Measurements from ENCODE around the gene FBN1. TPM values are rescaled to one million over a fixed set of nuclear protein-coding genes. Genes with fewer than 3 reads are reported as not detected.

Gene FBN1
- polyA plus RNA-seq, 1 experiment, result 565 TPM

- DNase-seq (ENCODE audit: low read depth), result no peak
- Histone ChIP-seq H3K4me3 (ENCODE audit: low read depth, low read length) (no peak overlapping the region), H3K36me3 (ENCODE audit: control insufficient read depth, insufficient read depth, low read length) (peaks cover 7% of the 10 kb centered on the region), H3K27me3 (ENCODE audit: control insufficient read depth, insufficient read depth, low read length) (no peaks in the 10 kb centered on the region)
- TF ChIP-seq CTCF (IDR thresholded peaks at IDR 0.05; ENCODE audit: insufficient read depth, low read depth, low read length), result no peak
- ChIA-PET POLR2A (no interaction called here), CTCF (no interaction called here)
Measured at GRCh38 chr15:48407646-48408045, 237.9 kb downstream of the FBN1 start.

- no peak for TF ChIP-seq CTCF (IDR thresholded peaks at IDR 0.05; ENCODE audit: insufficient read depth, low read depth, low read length)
- ChIA-PET CTCF (interaction anchor here (0.6 to 1.4 kb wide), 4 partner anchors 8 to 48 kb away, joined by 3 to 6 read pairs (median 4); no protein-coding TSS in a partner anchor), POLR2A (no interaction called here)
- Histone ChIP-seq H3K36me3 (ENCODE audit: control insufficient read depth, insufficient read depth, low read length) (peaks cover 6% of the 10 kb centered on the region), H3K4me3 (ENCODE audit: low read depth, low read length) (no peak overlapping the region), H3K27me3 (ENCODE audit: control insufficient read depth, insufficient read depth, low read length) (no peaks in the 10 kb centered on the region)
- DNase-seq (ENCODE audit: low read depth), result no peak
Measured at GRCh38 chr15:48406911-48407310, 238.6 kb downstream of the FBN1 start.

GRCh38 chr15:48406266-48406891 lies 239.1 kb downstream of the FBN1 start:
- CTCF ChIA-PET, result interaction anchor here (0.7 to 1.4 kb wide), 4 partner anchors 8 to 23 kb away, joined by 3 to 6 read pairs (median 4); no protein-coding TSS in a partner anchor
- no peak for TF ChIP-seq CTCF (IDR thresholded peaks at IDR 0.05; ENCODE audit: insufficient read depth, low read depth, low read length)
- Histone ChIP-seq H3K4me3 (ENCODE audit: low read depth, low read length) (no peak overlapping the region), H3K27me3 (ENCODE audit: control insufficient read depth, insufficient read depth, low read length) (no peaks in the 10 kb centered on the region), H3K36me3 (ENCODE audit: control insufficient read depth, insufficient read depth, low read length) (peaks cover 6% of the 10 kb centered on the region)
- POLR2A ChIA-PET, result no interaction called here
- no peak for DNase-seq (ENCODE audit: low read depth)

GRCh38 chr15:48402427-48403177 lies 242.9 kb downstream of the FBN1 start:
- Histone ChIP-seq H3K36me3 (ENCODE audit: control insufficient read depth, insufficient read depth, low read length) (no peaks in the 10 kb centered on the region), H3K4me3 (ENCODE audit: low read depth, low read length) (no peak overlapping the region), H3K27me3 (ENCODE audit: control insufficient read depth, insufficient read depth, low read length) (no peaks in the 10 kb centered on the region)
- CTCF ChIA-PET, result interaction anchor here (0.6 to 1.7 kb wide), 4 partner anchors 9 to 472 kb away, joined by 3 to 6 read pairs (median 4); no protein-coding TSS in a partner anchor
- no peak for DNase-seq (ENCODE audit: low read depth)
- POLR2A ChIA-PET, result interaction anchor here (0.8 kb wide), 1 partner anchor 10 kb away, joined by 4 read pairs; no protein-coding TSS in a partner anchor
- TF ChIP-seq CTCF (IDR thresholded peaks at IDR 0.05; ENCODE audit: insufficient read depth, low read depth, low read length), result no peak

- CTCF ChIA-PET, result no interaction called here
- no peak overlapping the region for H3K4me3 ChIP-seq (ENCODE audit: low read depth, low read length)
- POLR2A ChIA-PET, result no interaction called here
- TF ChIP-seq CTCF (IDR thresholded peaks at IDR 0.05; ENCODE audit: insufficient read depth, low read depth, low read length), result no peak
- DNase-seq (ENCODE audit: low read depth), result no peak
- no peaks in the 10 kb centered on the region for H3K27me3 ChIP-seq (ENCODE audit: control insufficient read depth, insufficient read depth, low read length)
- no peaks in the 10 kb centered on the region for H3K36me3 ChIP-seq (ENCODE audit: control insufficient read depth, insufficient read depth, low read length)
Measured at GRCh38 chr15:48400086-48400485, 245.4 kb downstream of the FBN1 start.
